GM21526 (cell line): ENCODE data around the gene GLYATL1.
"Not testable (repeated sequence)": the region's sequence is repeated elsewhere in the genome, so short reads cannot be mapped to it uniquely, and the experiment has no call there.

Source experiments
- ATAC-seq: cut with Tn5 transposase; IDR thresholded peaks from one replicate; pipeline ENCODE4 v1.9.1; 2021; ENCODE audit warnings: moderate library complexity; ENCODE audit not compliant: unreplicated experiment, low FRiP score

The GLYATL1 gene

DNA sequence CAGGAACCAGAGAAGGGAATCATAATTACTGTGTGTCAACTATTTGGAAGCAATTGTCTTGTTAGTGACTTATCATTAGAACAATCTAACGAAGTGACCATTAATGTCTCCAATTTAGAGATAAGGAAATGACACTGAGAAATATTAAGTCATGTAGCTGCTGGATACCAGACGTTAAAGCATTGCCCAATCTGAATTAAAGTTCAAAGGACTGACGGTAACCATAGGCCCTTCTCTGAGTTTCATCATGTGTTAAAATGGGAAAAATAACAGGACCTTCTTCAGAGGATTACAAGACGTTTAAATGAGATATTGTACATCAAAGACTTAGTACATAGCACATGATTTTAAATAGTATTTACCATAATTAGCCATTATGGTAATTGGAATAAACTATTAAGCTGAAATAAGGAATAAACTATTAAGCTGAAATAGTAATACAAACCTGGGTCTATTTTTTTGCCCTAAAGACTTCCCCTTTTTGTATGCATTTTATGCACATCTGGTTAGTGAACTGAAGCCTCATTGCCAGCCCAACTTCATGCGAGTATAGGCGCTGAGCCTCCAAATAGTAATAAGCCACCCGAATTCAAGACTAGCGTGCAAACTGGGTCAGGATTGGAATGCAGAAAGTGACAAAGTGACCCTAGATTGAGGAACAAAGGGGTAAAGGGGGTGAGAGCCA is 41.0 kb downstream of the GLYATL1 start:
- ATAC-seq: no peak

- ATAC-seq: no peak
Measured at GRCh38 chr11:58992489-58992888, 53.2 kb downstream of the GLYATL1 start.

DNA sequence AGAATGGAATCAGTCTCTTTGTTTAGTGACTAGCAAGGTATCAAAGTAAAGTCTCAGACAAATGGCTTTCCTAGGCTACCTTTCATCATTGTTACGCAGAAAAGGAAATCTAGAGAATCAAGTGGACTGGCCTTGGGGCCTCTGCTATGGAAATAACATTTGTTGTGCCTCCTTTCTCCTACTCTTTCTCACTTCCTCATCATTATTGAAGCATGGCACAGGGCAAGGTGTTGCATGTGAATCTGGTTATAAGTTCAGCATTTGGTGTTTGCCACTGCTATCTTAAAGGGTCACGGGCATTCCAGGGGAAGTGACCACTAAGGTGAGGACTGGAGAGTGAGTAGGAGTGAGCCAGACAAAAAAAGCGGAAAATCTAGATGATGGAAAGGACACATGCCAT is 54.9 kb downstream of the GLYATL1 start:
- ATAC-seq: no peak

GRCh38 chr11:58998480-58999290 is 59.4 kb downstream of the GLYATL1 start:
- no peak for ATAC-seq

DNA sequence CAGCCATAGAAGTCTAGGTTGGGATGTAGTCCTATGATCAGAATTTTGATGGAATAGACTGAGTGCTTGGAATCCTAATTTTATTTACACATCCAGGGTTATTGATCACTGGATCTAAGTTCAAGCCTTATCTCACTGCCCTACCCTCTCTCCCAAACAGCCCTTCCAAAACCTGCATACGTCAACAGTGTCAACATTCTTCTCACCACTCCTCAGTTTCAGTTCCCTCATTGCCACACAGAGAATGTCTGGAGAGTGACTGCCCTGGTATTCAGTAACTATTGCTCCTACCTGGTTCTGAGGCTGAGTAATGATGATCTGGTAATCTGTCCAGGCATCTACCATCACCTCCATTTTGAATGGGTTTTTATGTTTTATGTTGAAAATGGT is 60.0 kb downstream of the GLYATL1 start:
- peak; percentile 81 for ATAC-seq

- ATAC-seq: no peak
Measured at GRCh38 chr11:59000003-59000402, 60.7 kb downstream of the GLYATL1 start.

DNA sequence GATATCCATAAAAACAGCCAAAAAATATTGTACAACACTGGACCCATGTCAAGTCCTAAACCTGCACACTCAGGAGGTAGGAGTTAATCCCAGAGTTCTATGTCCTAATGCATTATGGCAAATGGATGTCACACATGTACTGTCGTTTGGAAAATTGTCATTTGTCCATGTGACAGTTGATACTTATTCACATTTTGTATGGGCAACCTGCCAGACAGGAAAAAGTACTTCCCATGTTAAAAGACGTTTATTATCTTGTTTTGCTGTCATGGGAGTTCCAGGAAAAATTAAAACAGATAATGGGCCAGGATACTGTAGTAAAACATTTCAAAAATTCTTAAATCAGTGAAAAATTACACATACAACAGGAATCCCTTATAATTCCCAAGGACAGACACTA is 62.7 kb downstream of the GLYATL1 start:
- not testable (repeated sequence) for ATAC-seq
